Body of pancreas (tissue), 4 donors: ENCODE results near the gene WDR33. TPM values are rescaled to one million over a fixed set of nuclear protein-coding genes. Genes with fewer than 3 reads are reported as not detected.

Source experiments
- ATAC-seq: fragments of 150-250 bp; one replicate; pipeline ENCODE4 v1.9.1; 2016
- DNase-seq, 4 donors: peaks; one replicate each; pipeline ENCODE4 v3.0.0-alpha.2; 2019
- H3K27ac ChIP-seq, 4 donors: fragments of 200-600 bp; sonication (generic); 1 replicate in 3 of 4; 2 replicates in 1 of 4; pipeline versions ENCODE4 v1.5.1 to v1.6.1; 2016 to 2019; ENCODE audit warnings: mild to moderate bottlenecking in 1 of 4, mixed read lengths in 1 of 4, moderate library complexity in 1 of 4
- H3K27me3 ChIP-seq, 2 donors: fragments of 200-600 bp; sonication (generic); one replicate each; pipeline ENCODE4 v1.6.0; 2016; ENCODE audit warnings: mild to moderate bottlenecking in 1 of 2
- H3K36me3 ChIP-seq, 2 donors: fragments of 200-600 bp; sonication (generic); replicated peaks in 1 of 2; 2 replicates each; pipeline ENCODE4 v1.5.1; 2016; ENCODE audit warnings: low read depth in 2 of 2; ENCODE audit not compliant: insufficient read depth in 1 of 2
- H3K4me1 ChIP-seq: fragments of 200-600 bp; sonication (generic); one replicate; pipeline ENCODE4 v1.6.0; 2016
- H3K4me3 ChIP-seq, 2 donors: fragments of 200-600 bp; sonication (generic); 1 replicate in 1 of 2; 2 replicates in 1 of 2; pipeline ENCODE4 v1.5.1; 2016 to 2019
- H3K9me3 ChIP-seq, 3 donors: fragments of 200-600 bp; sonication (generic); 1 replicate in 2 of 3; 2 replicates in 1 of 3; pipeline ENCODE4 v1.5.1; 2016
- CTCF ChIP-seq, 7 experiments: fragments of 450-650 bp in 4 of 7; fragments of 200-600 bp in 3 of 7; sonication (generic) in 3 of 7; IDR thresholded peaks; one replicate each; pipeline ENCODE4 v1.5.1; 2016 to 2019; ENCODE audit warnings: antibody characterized with exemption in 7 of 7
- POLR2A ChIP-seq, 3 donors: fragments of 450-650 bp; IDR thresholded peaks; one replicate each; pipeline ENCODE4 v1.6.1; 2016; ENCODE audit warnings: antibody characterized with exemption in 3 of 3, mild to moderate bottlenecking in 2 of 3
- WGBS, 2 donors: methylation state at CpG; one replicate each; pipeline ENCODE4 v1.1.5; 2017; 5-methylcytosine and 5-hydroxymethylcytosine counted together
- intact Hi-C: fragments of 100-400 bp; cut with DNase I; formaldehyde crosslinking; loops from one replicate; pipeline ENCODE4 v1.15.1; 2023
- total RNA-seq, 2 donors: library from RNA; depleted of rRNA; stranded (reverse); fragments of >200 nt; gene quantifications; one replicate each; pipeline ENCODE4 v1.1.0, GENCODE V29; 2016

The WDR33 gene
- total RNA-seq, 2 donors from 2014 or later: 31.6 to 37.1 TPM

GRCh38 chr2:127701651-127702394, 109.1 kb downstream of the WDR33 start:
- H3K9me3 ChIP-seq: no peaks in the 10 kb centered on the region
- no peaks in the 10 kb centered on the region for H3K27me3 ChIP-seq
- intact Hi-C loops: no loop called here
- H3K4me3 ChIP-seq: peak overlapping the region; percentile 4 to 18
- peak overlapping the region; percentile 92 to 98 (median 94) for H3K27ac ChIP-seq
- ATAC-seq (peak; percentile 78), DNase-seq (peak; percentile 75 to 81 (median 78))
- H3K36me3 ChIP-seq: no peaks in the 10 kb centered on the region
- WGBS, 2 donors: 0% methylated on average over 4 to 108 of the region's 108 CpGs
- TF ChIP-seq POLR2A (IDR thresholded peaks at IDR 0.05) (peak in 2 of 3 donors; percentile 13 to 19), CTCF (IDR thresholded peaks at IDR 0.05) (peak in 5 of 7 experiments; percentile 17 to 57 (median 41))
- H3K4me1 ChIP-seq: peaks cover 41% of the 10 kb centered on the region

- intact Hi-C loops: no loop called here
- Histone ChIP-seq H3K4me3 (peak within 1 kb of the TSS; percentile 4 to 18), H3K36me3 (no peaks in the 10 kb centered on the region), H3K9me3 (no peaks in the 10 kb centered on the region), H3K27ac (peak within 1 kb of the TSS; percentile 92 to 98 (median 94)), H3K27me3 (no peaks in the 10 kb centered on the region), H3K4me1 (peaks cover 41% of the 10 kb centered on the region)
- TF ChIP-seq POLR2A (IDR thresholded peaks at IDR 0.05) (peak; percentile 95 to 97 (median 96)), CTCF (IDR thresholded peaks at IDR 0.05) (peak in 1 of 7 experiments; percentile 0)
- 0% methylated on average over 7 to 44 of the region's 44 CpGs for WGBS, 2 donors
- DNase-seq: peak; percentile 92 to 94 (median 93)
- ATAC-seq: peak; percentile 93
Measured at GRCh38 chr2:127701193-127701650, 109.7 kb downstream of the WDR33 start, which contains the start of gene SFT2D3. TSS of gene SFT2D3 (plus strand) at chr2:127701497. CDS start at chr2:127701529, 32 bp downstream.

- Histone ChIP-seq H3K36me3 (no peaks in the 10 kb centered on the region), H3K27me3 (no peaks in the 10 kb centered on the region), H3K9me3 (no peaks in the 10 kb centered on the region), H3K4me1 (peaks cover 41% of the 10 kb centered on the region), H3K4me3 (peak overlapping the region; percentile 4 to 18), H3K27ac (peak overlapping the region; percentile 92 to 98 (median 94))
- ATAC-seq: peak; percentile 7
- intact Hi-C loops: no loop called here
- DNase-seq: peak in 2 of 4 donors; percentile 41 to 64
- 45 to 55% methylated on average over 15 to 17 of the region's 17 CpGs for WGBS, 2 donors
- TF ChIP-seq POLR2A (IDR thresholded peaks at IDR 0.05): no peak
- TF ChIP-seq CTCF (IDR thresholded peaks at IDR 0.05): no peak
Measured at GRCh38 chr2:127700527-127701192, 110.3 kb downstream of the WDR33 start.

DNA sequence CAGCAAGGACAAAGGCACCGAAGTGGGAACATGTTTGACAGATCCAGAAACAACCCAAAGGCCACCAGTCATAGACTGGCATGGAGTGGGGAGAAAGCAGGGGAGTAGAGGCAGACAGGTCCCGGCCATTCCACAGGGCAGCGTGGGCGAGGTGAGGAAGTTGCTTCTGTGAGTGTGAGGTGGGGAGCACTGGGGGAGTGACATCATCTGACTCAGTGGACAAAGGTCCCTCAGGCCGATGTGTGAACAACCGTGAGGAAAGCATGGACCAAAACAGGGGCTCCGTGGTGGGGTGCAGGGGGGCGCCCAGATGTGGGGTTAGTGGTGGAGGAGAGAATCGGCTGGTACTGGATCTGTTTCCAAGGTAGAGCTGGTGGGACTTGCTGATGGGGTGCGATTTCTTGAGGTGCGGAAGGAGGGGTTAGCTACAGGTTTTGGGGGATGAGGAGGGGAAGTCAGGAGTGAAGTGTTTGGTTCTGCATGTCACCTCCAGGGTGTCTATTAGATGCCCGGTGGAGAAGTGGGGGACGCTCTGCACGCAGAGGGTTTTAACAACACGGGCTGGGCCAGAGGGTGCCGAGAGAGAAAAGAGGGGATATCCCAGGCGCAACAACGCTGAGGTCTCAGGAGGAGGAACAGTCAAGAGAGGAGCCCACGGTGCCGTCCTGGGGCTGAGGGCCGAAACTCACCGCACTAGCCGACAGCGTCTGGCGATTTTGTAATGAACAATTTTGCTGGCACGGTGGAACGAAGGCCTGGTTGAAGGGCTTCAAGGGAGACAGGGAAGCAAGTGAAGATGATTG, 112.2 kb downstream of the WDR33 start:
- H3K27me3 ChIP-seq: no peaks in the 10 kb centered on the region
- intact Hi-C loops: no loop called here
- no peaks in the 10 kb centered on the region for H3K36me3 ChIP-seq
- H3K4me3 ChIP-seq: no peak overlapping the region
- no peak for TF ChIP-seq CTCF (IDR thresholded peaks at IDR 0.05)
- no peak for TF ChIP-seq POLR2A (IDR thresholded peaks at IDR 0.05)
- no peaks in the 10 kb centered on the region for H3K9me3 ChIP-seq
- peaks cover 26% of the 10 kb centered on the region for H3K4me1 ChIP-seq
- ATAC-seq: no peak
- DNase-seq: no peak
- 89 to 95% methylated on average over 26 to 27 of the region's 27 CpGs for WGBS, 2 donors
- no peak overlapping the region for H3K27ac ChIP-seq
